ENCODE data around the gene TM7SF3. TPM values are rescaled to one million over a fixed set of nuclear protein-coding genes. Genes with fewer than 3 reads are reported as not detected.

Gene TM7SF3
- total and polyA plus RNA-seq, 2 experiments from 2014 or later = 51.8 to 55.8 TPM

GRCh38 chr12:27003421-27004381 is 10.5 kb downstream of the TM7SF3 start:
- H3K27ac ChIP-seq = no peak overlapping the region
- H3K79me2 ChIP-seq (ENCODE audit: insufficient read depth) = peaks cover 54% of the 10 kb centered on the region
- H3K9me2 ChIP-seq (ENCODE audit: insufficient read depth) = no peaks in the 10 kb centered on the region
- 75 to 76% methylated on average over 6 of the region's 6 CpGs for WGBS, 2 experiments (ENCODE audit: low coverage in 1 of 2, low lambda C conversion rate in 2 of 2, missing lambda C conversion rate in 2 of 2)
- in situ Hi-C loops (cut with MboI) = no loop called here
- no peaks in the 10 kb centered on the region for H3F3A ChIP-seq (ENCODE audit: insufficient read depth)
- no peaks in the 10 kb centered on the region for H3K9me3 ChIP-seq (ENCODE audit: low read depth)
- no peak for TF ChIP-seq EZH2 (IDR thresholded peaks at IDR 0.05; ENCODE audit: insufficient read depth, poor library complexity, severe bottlenecking)
- TF ChIP-seq EZH2phosphoT487 (IDR thresholded peaks at IDR 0.05; ENCODE audit: insufficient read depth, low read depth) = no peak
- no peak overlapping the region for H3K4me2 ChIP-seq (ENCODE audit: unreplicated experiment)
- H3K4me3 ChIP-seq = no peak overlapping the region
- no peaks in the 10 kb centered on the region for H3K27me3 ChIP-seq (replicated peaks; ENCODE audit: insufficient read depth)
- no peaks in the 10 kb centered on the region for H4K20me1 ChIP-seq (ENCODE audit: insufficient read depth)
- H3K36me3 ChIP-seq (ENCODE audit: low read depth) = no peaks in the 10 kb centered on the region
- no peak overlapping the region for H2AFZ ChIP-seq
- DNase-seq = no peak
- no peak overlapping the region for H3K9ac ChIP-seq
- no peaks in the 10 kb centered on the region for H3K4me1 ChIP-seq (ENCODE audit: insufficient read depth)

GRCh38 chr12:27002141-27002540 is 12.0 kb downstream of the TM7SF3 start:
- no peak for DNase-seq
- Histone ChIP-seq H3K4me3 (no peak overlapping the region), H3K4me2 (ENCODE audit: unreplicated experiment) (no peak overlapping the region), H3K4me1 (ENCODE audit: insufficient read depth) (no peaks in the 10 kb centered on the region), H3K36me3 (ENCODE audit: low read depth) (no peaks in the 10 kb centered on the region), H3K9me2 (ENCODE audit: insufficient read depth) (no peaks in the 10 kb centered on the region), H3K79me2 (ENCODE audit: insufficient read depth) (peaks cover 42% of the 10 kb centered on the region), H3K27me3 (replicated peaks; ENCODE audit: insufficient read depth) (no peaks in the 10 kb centered on the region), H2AFZ (no peak overlapping the region), H3K27ac (no peak overlapping the region), H4K20me1 (ENCODE audit: insufficient read depth) (no peaks in the 10 kb centered on the region), H3F3A (ENCODE audit: insufficient read depth) (no peaks in the 10 kb centered on the region), H3K9me3 (ENCODE audit: low read depth) (no peaks in the 10 kb centered on the region), H3K9ac (no peak overlapping the region)
- in situ Hi-C loops (cut with MboI) = no loop called here
- TF ChIP-seq EZH2 (IDR thresholded peaks at IDR 0.05; ENCODE audit: insufficient read depth, poor library complexity, severe bottlenecking) = no peak
- TF ChIP-seq EZH2phosphoT487 (IDR thresholded peaks at IDR 0.05; ENCODE audit: insufficient read depth, low read depth) = no peak
- WGBS, 2 experiments (ENCODE audit: low coverage in 1 of 2, low lambda C conversion rate in 2 of 2, missing lambda C conversion rate in 2 of 2) = 89 to 96% methylated on average over 5 of the region's 5 CpGs

- Histone ChIP-seq H4K20me1 (ENCODE audit: insufficient read depth) (no peaks in the 10 kb centered on the region), H3K9me2 (ENCODE audit: insufficient read depth) (no peaks in the 10 kb centered on the region), H3K4me3 (no peak overlapping the region), H3K79me2 (ENCODE audit: insufficient read depth) (peaks cover 37% of the 10 kb centered on the region; the same call in 1 of the 2 replicates), H2AFZ (no peak overlapping the region), H3K4me1 (ENCODE audit: insufficient read depth) (no peaks in the 10 kb centered on the region), H3K9ac (no peak overlapping the region), H3K27me3 (replicated peaks; ENCODE audit: insufficient read depth) (no peaks in the 10 kb centered on the region), H3K4me2 (ENCODE audit: unreplicated experiment) (no peak overlapping the region), H3F3A (ENCODE audit: insufficient read depth) (no peaks in the 10 kb centered on the region), H3K36me3 (ENCODE audit: low read depth) (no peaks in the 10 kb centered on the region), H3K9me3 (ENCODE audit: low read depth) (no peaks in the 10 kb centered on the region), H3K27ac (no peak overlapping the region)
- in situ Hi-C loops (cut with MboI) = no loop called here
- DNase-seq = no peak
- TF ChIP-seq EZH2 (IDR thresholded peaks at IDR 0.05; ENCODE audit: insufficient read depth, poor library complexity, severe bottlenecking) = no peak
- no peak for TF ChIP-seq EZH2phosphoT487 (IDR thresholded peaks at IDR 0.05; ENCODE audit: insufficient read depth, low read depth)
- 87 to 92% methylated on average over 5 of the region's 5 CpGs for WGBS, 2 experiments (ENCODE audit: low coverage in 1 of 2, low lambda C conversion rate in 2 of 2, missing lambda C conversion rate in 2 of 2)
These were observed 12.5 kb downstream of the TM7SF3 start for GRCh38 chr12:27001663-27002062.

GRCh38 chr12:27000961-27001360 is 13.2 kb downstream of the TM7SF3 start:
- in situ Hi-C loops (cut with MboI) = no loop called here
- Histone ChIP-seq H3K9me2 (ENCODE audit: insufficient read depth) (no peaks in the 10 kb centered on the region), H3K9ac (no peak overlapping the region), H3K4me1 (ENCODE audit: insufficient read depth) (no peaks in the 10 kb centered on the region), H3K79me2 (ENCODE audit: insufficient read depth) (peaks cover 35% of the 10 kb centered on the region; the same call in 1 of the 2 replicates), H3K9me3 (ENCODE audit: low read depth) (no peaks in the 10 kb centered on the region), H3K4me3 (no peak overlapping the region), H3K27ac (no peak overlapping the region), H3F3A (ENCODE audit: insufficient read depth) (no peaks in the 10 kb centered on the region), H2AFZ (no peak overlapping the region), H3K27me3 (replicated peaks; ENCODE audit: insufficient read depth) (no peaks in the 10 kb centered on the region), H3K4me2 (ENCODE audit: unreplicated experiment) (no peak overlapping the region), H4K20me1 (ENCODE audit: insufficient read depth) (no peaks in the 10 kb centered on the region), H3K36me3 (ENCODE audit: low read depth) (no peaks in the 10 kb centered on the region)
- DNase-seq = no peak
- TF ChIP-seq EZH2phosphoT487 (IDR thresholded peaks at IDR 0.05; ENCODE audit: insufficient read depth, low read depth) = no peak
- TF ChIP-seq EZH2 (IDR thresholded peaks at IDR 0.05; ENCODE audit: insufficient read depth, poor library complexity, severe bottlenecking) = no peak
- WGBS, 2 experiments (ENCODE audit: low coverage in 1 of 2, low lambda C conversion rate in 2 of 2, missing lambda C conversion rate in 2 of 2) = 90 to 100% methylated on average over 1 of the region's 1 CpG

Measured in GM23248 (cell line).